ENCODE data around the gene FURIN. TPM values are rescaled to one million over a fixed set of nuclear protein-coding genes. Genes with fewer than 3 reads are reported as not detected.

Gene FURIN
- total and polyA plus RNA-seq, 2 of the 8 experiments (the other 6 are each of a cell fraction or from before 2014, with no cell fraction given), result 15.8 to 32.1 TPM

- H4K20me1 ChIP-seq (replicated peaks in 1 of 2; ENCODE audit: control insufficient read depth in 1 of 2, insufficient read depth in 2 of 2, low read length in 2 of 2), result no peaks in the 10 kb centered on the region
- H3K36me3 ChIP-seq (ENCODE audit: control insufficient read depth in 2 of 4, insufficient read depth in 4 of 4, low read length in 3 of 4), result no peaks in the 10 kb centered on the region
- no peaks in the 10 kb centered on the region for H3K23me2 ChIP-seq (ENCODE audit: low read depth, low read length)
- H3K27ac ChIP-seq (ENCODE audit: low read depth, low read length), result no peak overlapping the region
- H2BK120ac ChIP-seq (replicated peaks; ENCODE audit: low read depth, low read length), result no peak overlapping the region
- no peak overlapping the region for H3K14ac ChIP-seq (ENCODE audit: insufficient read length)
- H2BK5ac ChIP-seq (ENCODE audit: low read depth, low read length), result no peak overlapping the region
- no peaks in the 10 kb centered on the region; a peak in 1 of 7 replicates for H3K27me3 ChIP-seq (replicated peaks in 1 of 4; ENCODE audit: control insufficient read depth in 3 of 4, extremely low read depth in 1 of 4, insufficient read depth in 3 of 4, low read length in 3 of 4)
- DNase-seq (ENCODE audit: low read depth in 1 of 2, low spot score in 2 of 2) (no peak), FAIRE-seq (no peak)
- H3K18ac ChIP-seq (ENCODE audit: extremely low read depth, low read length), result no peak overlapping the region
- no peak overlapping the region for H2AFZ ChIP-seq (ENCODE audit: low read length)
- H2BK12ac ChIP-seq (ENCODE audit: low read depth, low read length), result no peak overlapping the region
- ChIA-PET CTCF (ENCODE audit: partially characterized antibody) (interaction anchor here (1.0 to 10.9 kb wide), 9 partner anchors 10 to 103 kb away, joined by 3 to 54 read pairs (median 3); partner anchors contain the start of gene FES), POLR2A (ENCODE audit: partially characterized antibody) (interaction anchor here (1.0 to 1.6 kb wide), 2 partner anchors 19 to 34 kb away, joined by 3 read pairs; no protein-coding TSS in a partner anchor)
- H4K8ac ChIP-seq (ENCODE audit: extremely low read depth, insufficient read depth, low read length), result no peak overlapping the region
- no peak overlapping the region for H2BK15ac ChIP-seq (ENCODE audit: low read length)
- H4K91ac ChIP-seq (replicated peaks; ENCODE audit: insufficient read length, low read length), result no peak overlapping the region
- no peaks in the 10 kb centered on the region for H3K9me3 ChIP-seq (ENCODE audit: insufficient read depth in 2 of 2, low read depth in 1 of 2, low read length in 1 of 2)
- no peaks in the 10 kb centered on the region; a peak in 1 of 7 replicates for H3K4me1 ChIP-seq (replicated peaks in 1 of 4; ENCODE audit: control insufficient read depth in 3 of 4, insufficient read depth in 4 of 4, low read length in 3 of 4)
- no peak overlapping the region for H3K56ac ChIP-seq (replicated peaks; ENCODE audit: insufficient read length, low read depth, low read length)
- no peaks in the 10 kb centered on the region for H3K79me1 ChIP-seq (ENCODE audit: low read depth, low read length)
- H3K9ac ChIP-seq (replicated peaks in 1 of 4; ENCODE audit: extremely low read depth in 1 of 4, low read depth in 3 of 4, low read length in 3 of 4), result no peak overlapping the region
- no peak overlapping the region for H3K4me3 ChIP-seq (ENCODE audit: extremely low read depth in 1 of 4, insufficient read depth in 2 of 4, low read depth in 3 of 4, low read length in 4 of 4)
- H4K5ac ChIP-seq (ENCODE audit: insufficient read length, low read depth, low read length), result no peak overlapping the region
- no peak overlapping the region for H3K23ac ChIP-seq (ENCODE audit: insufficient read length)
- no peak overlapping the region for H3K4me2 ChIP-seq (ENCODE audit: insufficient read depth in 1 of 2, low read depth in 2 of 2, low read length in 2 of 2)
- WGBS, 2 experiments (ENCODE audit: extremely low coverage in 1 of 2, insufficient coverage in 1 of 2, insufficient read length in 1 of 2, insufficient replicate concordance in 2 of 2, low coverage in 1 of 2, low lambda C conversion rate in 2 of 2, missing lambda C conversion rate in 1 of 2), result 95% methylated on average over 15 of the region's 15 CpGs; no CpG with 5 or more reads in 1 of the 2 experiments
- no peak overlapping the region for H2BK20ac ChIP-seq (ENCODE audit: low read length)
- H3K79me2 ChIP-seq (ENCODE audit: control insufficient read depth in 1 of 2, insufficient read depth in 2 of 2, low read length in 2 of 2), result no peaks in the 10 kb centered on the region
- H2AK5ac ChIP-seq (ENCODE audit: low read depth, low read length), result no peak overlapping the region
- peak overlapping the region; percentile 76 for H3K4ac ChIP-seq (replicated peaks; ENCODE audit: insufficient read length, low read depth, low read length)
- no peak for TF ChIP-seq KDM5A (IDR thresholded peaks at IDR 0.05; ENCODE audit: low read length)
- TF ChIP-seq PHF8 (conservative IDR thresholded peaks at IDR 0.05; ENCODE audit: low read depth, low read length), result no peak
- no peak for TF ChIP-seq SP4 (IDR thresholded peaks at IDR 0.05; ENCODE audit: low read length)
- no peak for TF ChIP-seq SP2 (IDR thresholded peaks at IDR 0.05; ENCODE audit: low read length)
- TF ChIP-seq ZNF274 (IDR thresholded peaks at IDR 0.05; ENCODE audit: borderline replicate concordance, extremely low read depth, low read length), result no peak
- TF ChIP-seq SIN3A (conservative IDR thresholded peaks at IDR 0.05 in 1 of 2, IDR thresholded peaks at IDR 0.05 in 1 of 2; ENCODE audit: low read depth in 1 of 2, low read length in 2 of 2), result no peak
- TF ChIP-seq EZH2 (IDR thresholded peaks at IDR 0.05; ENCODE audit: low read depth, low read length, severe bottlenecking), result no peak
- TF ChIP-seq TEAD4 (IDR thresholded peaks at IDR 0.05; ENCODE audit: low read depth, low read length), result no peak
- no peak for TF ChIP-seq YY1 (IDR thresholded peaks at IDR 0.05; ENCODE audit: low read depth, low read length)
Measured at GRCh38 chr15:90829942-90830440, 38.4 kb upstream of the FURIN start.

Data from H1 (cell line).